22Rv1 (cell line): ENCODE measurements around the gene G6PC1.
"Not testable (repeated sequence)": the region's sequence is repeated elsewhere in the genome, so short reads cannot be mapped to it uniquely, and the experiment has no call there.

Source experiments
- H3K27ac ChIP-seq: fragments of 450-650 bp; 2 replicates; pipeline ENCODE4 v1.5.1; 2017
- ZFX ChIP-seq: fragments of 450-650 bp; IDR thresholded peaks from 2 replicates; pipeline ENCODE4 v1.6.1; 2017; ENCODE audit warnings: antibody characterized with exemption, borderline replicate concordance
- TF ChIP-seq, protein P1 (sequence below): fragments of 450-650 bp; IDR thresholded peaks from 2 replicates; pipeline ENCODE4 v1.5.1; 2017; ENCODE audit warnings: mild to moderate bottlenecking

The G6PC1 gene

DNA sequence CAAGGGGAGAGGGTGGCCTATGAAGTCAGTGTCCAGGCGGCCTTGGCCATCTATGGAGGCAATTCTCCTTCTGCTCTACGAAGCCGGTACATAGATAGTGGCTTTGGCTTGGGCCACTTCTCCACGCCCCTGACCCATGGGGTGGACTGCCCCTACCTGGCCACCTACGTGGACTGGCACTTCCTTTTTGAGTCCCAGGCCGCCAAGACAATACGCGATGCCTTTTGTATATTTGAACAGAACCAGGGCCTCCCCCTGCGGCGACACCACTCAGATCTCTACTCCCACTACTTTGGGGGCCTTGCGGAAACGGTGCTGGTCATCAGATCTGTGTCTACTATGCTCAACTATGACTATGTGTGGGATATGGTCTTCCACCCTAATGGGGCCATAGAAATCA is 32.3 kb upstream of the G6PC1 start:
- no peak overlapping the region for H3K27ac ChIP-seq
- TF ChIP-seq, protein P1, sequence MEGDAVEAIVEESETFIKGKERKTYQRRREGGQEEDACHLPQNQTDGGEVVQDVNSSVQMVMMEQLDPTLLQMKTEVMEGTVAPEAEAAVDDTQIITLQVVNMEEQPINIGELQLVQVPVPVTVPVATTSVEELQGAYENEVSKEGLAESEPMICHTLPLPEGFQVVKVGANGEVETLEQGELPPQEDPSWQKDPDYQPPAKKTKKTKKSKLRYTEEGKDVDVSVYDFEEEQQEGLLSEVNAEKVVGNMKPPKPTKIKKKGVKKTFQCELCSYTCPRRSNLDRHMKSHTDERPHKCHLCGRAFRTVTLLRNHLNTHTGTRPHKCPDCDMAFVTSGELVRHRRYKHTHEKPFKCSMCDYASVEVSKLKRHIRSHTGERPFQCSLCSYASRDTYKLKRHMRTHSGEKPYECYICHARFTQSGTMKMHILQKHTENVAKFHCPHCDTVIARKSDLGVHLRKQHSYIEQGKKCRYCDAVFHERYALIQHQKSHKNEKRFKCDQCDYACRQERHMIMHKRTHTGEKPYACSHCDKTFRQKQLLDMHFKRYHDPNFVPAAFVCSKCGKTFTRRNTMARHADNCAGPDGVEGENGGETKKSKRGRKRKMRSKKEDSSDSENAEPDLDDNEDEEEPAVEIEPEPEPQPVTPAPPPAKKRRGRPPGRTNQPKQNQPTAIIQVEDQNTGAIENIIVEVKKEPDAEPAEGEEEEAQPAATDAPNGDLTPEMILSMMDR: no peak
- no peak for TF ChIP-seq ZFX

DNA sequence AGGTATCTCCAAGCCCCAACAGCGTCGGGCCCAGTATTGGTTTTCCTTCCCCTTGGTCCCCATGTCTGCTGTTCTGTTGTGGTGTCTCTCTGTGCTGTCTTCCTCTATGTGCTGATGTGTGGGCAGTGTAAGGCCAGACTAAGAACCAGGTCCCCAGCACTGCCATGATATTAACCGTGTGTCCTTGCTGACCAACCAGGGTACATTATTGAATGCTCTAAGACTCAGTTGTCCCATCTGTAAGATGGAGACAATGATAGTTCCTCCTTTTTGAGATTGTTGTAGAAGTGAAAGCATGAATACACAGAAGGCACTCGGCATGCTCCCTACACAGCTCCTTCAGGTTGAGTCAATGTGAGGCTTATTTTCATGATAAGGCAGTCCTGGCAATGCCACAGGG is 29.0 kb upstream of the G6PC1 start:
- no peak overlapping the region for H3K27ac ChIP-seq
- TF ChIP-seq, protein P1: no peak
- no peak for TF ChIP-seq ZFX

DNA sequence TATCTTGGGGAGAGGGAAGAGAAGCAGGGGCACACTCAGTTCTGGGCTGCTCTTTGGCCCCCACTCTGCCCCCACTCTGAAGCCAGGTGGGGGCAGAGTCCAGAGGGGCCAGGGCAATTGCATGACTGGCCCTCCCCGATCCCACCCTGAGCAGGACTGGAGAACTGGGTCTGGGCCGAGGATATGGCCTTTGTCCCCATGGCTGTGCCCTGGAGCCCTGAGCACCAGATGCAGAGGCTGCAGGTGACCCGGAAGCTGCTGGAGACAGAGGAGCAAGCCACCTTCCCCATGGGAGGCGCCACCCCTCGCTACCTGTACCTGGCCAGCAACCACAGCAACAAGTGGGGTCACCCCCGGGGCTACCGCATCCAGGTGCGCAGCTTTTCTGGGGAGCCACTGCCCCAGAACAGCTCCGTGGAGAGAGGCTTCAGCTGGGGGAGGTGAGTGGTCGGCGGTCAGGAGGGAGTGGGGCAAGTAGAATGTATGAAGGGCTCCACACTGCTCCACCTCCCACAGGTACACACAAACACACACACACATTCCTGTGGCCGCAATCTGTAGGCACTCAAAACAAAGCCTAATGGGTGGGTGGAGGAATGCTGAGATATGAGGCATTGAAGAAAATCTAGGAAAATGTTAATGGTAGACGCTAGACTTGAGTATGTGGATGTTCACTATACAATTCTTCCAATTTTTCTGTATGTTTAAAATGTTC is 28.2 kb upstream of the G6PC1 start:
- H3K27ac ChIP-seq: no peak overlapping the region
- no peak for TF ChIP-seq ZFX
- TF ChIP-seq, protein P1: no peak

DNA sequence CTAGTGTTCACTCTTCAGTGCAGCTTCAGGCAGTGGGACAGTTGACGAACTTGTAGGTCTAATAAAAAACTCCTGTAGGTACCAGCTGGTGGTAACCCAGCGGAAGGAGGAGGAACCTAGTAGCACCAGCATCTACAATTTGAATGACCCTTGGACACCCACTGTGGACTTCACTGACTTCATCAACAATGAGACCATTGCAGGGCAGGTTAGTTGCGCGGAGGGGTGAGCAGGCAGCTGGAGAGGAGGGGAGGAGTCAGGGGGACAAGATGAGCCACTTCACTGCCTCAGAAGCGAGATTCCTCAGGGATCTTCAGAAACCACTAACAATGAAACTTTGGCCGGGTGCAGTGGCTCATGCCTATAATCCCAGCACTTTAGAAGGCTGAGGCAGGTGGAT is 27.3 kb upstream of the G6PC1 start:
- H3K27ac ChIP-seq: no peak overlapping the region
- TF ChIP-seq, protein P1: no peak
- no peak for TF ChIP-seq ZFX

DNA sequence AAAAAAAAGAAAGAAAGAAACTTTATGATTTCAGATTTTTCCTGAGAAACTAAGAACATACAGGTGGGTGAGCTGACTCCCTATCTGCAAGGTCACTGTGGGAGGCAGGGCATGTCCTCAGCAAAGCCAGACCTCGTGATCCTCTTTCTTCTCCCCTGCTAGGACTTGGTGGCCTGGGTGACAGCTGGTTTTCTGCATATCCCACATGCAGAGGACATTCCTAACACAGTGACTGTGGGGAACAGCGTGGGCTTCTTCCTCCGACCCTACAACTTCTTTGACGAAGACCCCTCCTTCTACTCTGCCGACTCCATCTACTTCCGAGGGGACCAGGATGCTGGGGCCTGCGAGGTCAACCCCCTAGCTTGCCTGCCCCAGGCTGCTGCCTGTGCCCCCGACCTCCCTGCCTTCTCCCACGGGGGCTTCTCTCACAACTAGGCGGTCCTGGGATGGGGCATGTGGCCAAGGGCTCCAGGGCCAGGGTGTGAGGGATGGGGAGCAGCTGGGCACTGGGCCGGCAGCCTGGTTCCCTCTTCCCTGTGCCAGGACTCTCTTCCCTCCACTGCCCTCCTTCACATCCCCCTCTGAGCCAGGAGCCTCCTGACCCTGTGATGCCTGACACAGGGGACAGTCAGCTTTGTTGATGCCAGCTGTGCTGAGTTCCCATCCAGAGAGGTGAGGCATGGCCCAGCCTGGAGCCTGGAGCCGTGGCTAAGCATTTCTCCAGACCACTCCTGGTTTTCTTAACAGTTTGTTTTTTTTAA is 26.5 kb upstream of the G6PC1 start:
- not testable (repeated sequence) for H3K27ac ChIP-seq

DNA sequence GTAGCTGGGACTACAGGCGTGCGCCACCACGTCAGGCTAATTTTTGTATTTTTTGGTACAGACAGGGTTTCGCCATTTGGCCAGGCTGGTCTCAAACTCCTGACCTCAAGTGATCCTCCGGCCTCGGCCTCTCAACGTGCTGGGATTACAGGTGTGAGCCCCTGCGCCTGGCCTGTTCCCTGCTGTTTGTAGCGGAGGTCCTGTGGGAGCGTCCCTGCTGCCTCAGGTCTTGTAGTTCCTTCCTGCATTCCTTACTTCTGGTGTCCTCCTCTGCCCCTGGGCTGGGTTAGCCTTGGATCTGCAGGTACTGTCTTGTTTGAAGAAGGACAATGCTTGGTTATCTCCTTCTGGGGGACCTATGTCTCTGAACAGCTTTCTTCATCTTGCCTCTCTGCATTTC is 23.6 kb upstream of the G6PC1 start:
- no peak overlapping the region for H3K27ac ChIP-seq
- no peak for TF ChIP-seq ZFX
- TF ChIP-seq, protein P1: no peak

DNA sequence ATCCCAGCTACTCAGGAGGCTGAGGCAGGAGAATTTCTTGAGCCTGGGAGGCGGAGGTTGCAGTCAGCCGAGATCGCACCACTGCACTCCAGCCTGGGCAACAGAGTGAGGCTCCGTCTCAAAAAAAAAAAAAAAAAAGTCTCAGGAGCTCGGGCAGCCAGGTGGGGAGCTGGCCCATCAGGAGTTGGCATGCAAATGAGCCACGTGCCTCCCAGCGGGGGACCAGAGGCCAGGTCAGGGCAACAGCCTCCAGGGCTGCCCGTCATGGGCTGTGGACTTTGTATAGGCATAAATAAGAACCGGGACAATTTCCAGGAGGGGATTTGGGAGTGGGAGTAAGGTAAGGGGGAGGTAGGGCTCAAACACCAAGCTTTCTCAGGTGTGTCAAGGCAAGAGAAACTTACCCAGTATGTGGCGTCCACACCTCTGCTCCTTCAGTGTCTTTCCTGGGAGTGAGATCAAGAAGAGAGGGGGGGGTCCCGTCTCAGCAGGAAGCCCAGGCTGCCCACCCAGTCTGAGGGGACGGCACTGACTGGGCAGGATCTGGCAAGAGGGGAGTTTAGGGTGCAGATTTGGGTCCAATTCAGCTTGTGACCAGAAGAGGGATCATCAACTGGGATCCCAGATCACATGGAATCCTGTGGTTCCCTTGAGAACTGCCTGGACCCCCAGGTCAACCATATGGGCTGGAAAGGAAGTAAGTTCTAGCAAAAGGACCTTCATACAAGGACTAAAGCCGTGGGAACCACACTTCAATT is 22.3 kb upstream of the G6PC1 start:
- no peak overlapping the region for H3K27ac ChIP-seq
- TF ChIP-seq, protein P1: no peak
- no peak for TF ChIP-seq ZFX
